Testis (tissue), 3 donors: ENCODE data around the gene TAP2. TPM values are rescaled to one million over a fixed set of nuclear protein-coding genes. Genes with fewer than 3 reads are reported as not detected.

ENCODE experiments used
- DNase-seq: peaks from one replicate; pipeline ENCODE4 v3.0.0-alpha.2; 2019
- H3K27ac ChIP-seq, 2 donors: fragments of 200-600 bp; sonication (generic); one replicate each; pipeline ENCODE4 v1.5.1; 2019
- H3K27me3 ChIP-seq: fragments of 200-600 bp; sonication (generic); one replicate; pipeline ENCODE4 v1.5.1; 2019
- H3K36me3 ChIP-seq: fragments of 200-600 bp; sonication (generic); one replicate; pipeline ENCODE4 v1.5.1; 2017; ENCODE audit warnings: low read depth; ENCODE audit errors: missing control alignments
- H3K4me1 ChIP-seq: fragments of 200-600 bp; sonication (generic); one replicate; pipeline ENCODE4 v1.5.1; 2019
- H3K4me3 ChIP-seq, 2 donors: fragments of 200-600 bp; sonication (generic); one replicate each; pipeline ENCODE4 v1.5.1; 2017 to 2019
- H3K9me3 ChIP-seq: fragments of 200-600 bp; sonication (generic); one replicate; pipeline ENCODE4 v1.5.1; 2017
- CTCF ChIP-seq, 3 experiments: fragments of 450-650 bp in 2 of 3; fragments of 200-600 bp in 1 of 3; sonication (generic) in 1 of 3; IDR thresholded peaks; one replicate each; pipeline ENCODE4 v1.5.1; 2016 to 2019; ENCODE audit warnings: antibody characterized with exemption in 3 of 3, mild to moderate bottlenecking in 2 of 3, moderate library complexity in 1 of 3
- POLR2A ChIP-seq: fragments of 450-650 bp; IDR thresholded peaks from one replicate; pipeline ENCODE4 v1.6.1; 2017; ENCODE audit warnings: antibody characterized with exemption, mild to moderate bottlenecking, moderate library complexity
- WGBS, 2 donors: methylation state at CpG; one replicate each; pipeline ENCODE4 v1.1.5; 2018; 5-methylcytosine and 5-hydroxymethylcytosine counted together
- intact Hi-C: fragments of 100-400 bp; cut with DNase I; formaldehyde crosslinking; loops from one replicate; pipeline ENCODE4 v1.15.1; 2023; ENCODE audit warnings: low total_unique reads
- polyA plus RNA-seq: library from polyadenylated mRNA; stranded (reverse); fragments of 350-450 nt; fragmentation: Illumina TruSeq; extraction: RNeasy Lipid Tissue Mini Kit (QIAGEN cat#74804); gene quantifications from one replicate; pipeline ENCODE4 v1.2.3, GENCODE V29; 2014; ENCODE audit warnings: low read depth, low replicate concordance; ENCODE audit not compliant: insufficient read depth
- total RNA-seq, 2 donors: library from RNA; depleted of rRNA; stranded (reverse); fragments of >200 nt; gene quantifications; one replicate each; pipeline ENCODE4 v1.2.3, GENCODE V29; 2016

TAP2 gene
- total and polyA plus RNA-seq, 3 donors from 2014 or later: 6.3 to 10.2 (median 9.1) TPM

- 63 to 70% methylated on average over 2 to 3 of the region's 3 CpGs for WGBS, 2 donors
- no peak for DNase-seq
- intact Hi-C loops: no loop called here
Observed at GRCh38 chr6:32819729-32820128, 18.8 kb downstream of the TAP2 start.

DNA sequence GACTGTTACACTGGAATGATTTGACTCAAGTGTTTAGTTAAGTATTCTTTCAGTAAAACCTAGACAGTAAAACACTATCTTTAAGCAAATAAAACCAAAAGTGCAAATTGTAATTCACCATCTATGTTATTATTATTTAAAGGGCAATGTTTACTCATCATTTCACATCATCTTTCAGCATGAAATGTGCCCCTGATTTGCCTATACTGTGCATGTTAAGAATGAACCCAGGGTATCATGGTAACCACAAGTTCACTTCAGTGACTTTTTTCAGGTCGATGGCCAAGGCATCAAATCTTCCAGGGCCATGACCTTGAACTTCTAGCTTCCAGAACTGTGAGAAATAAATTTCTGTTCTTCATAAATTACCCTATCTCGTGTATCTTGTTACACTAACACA is 19.7 kb downstream of the TAP2 start:
- Histone ChIP-seq H3K4me3 (no peak overlapping the region), H3K27ac (no peak overlapping the region), H3K9me3 (no peaks in the 10 kb centered on the region), H3K4me1 (peaks cover 7% of the 10 kb centered on the region), H3K27me3 (no peaks in the 10 kb centered on the region), H3K36me3 (no peaks in the 10 kb centered on the region)
- 42 to 44% methylated on average over 2 of the region's 2 CpGs for WGBS, 2 donors
- intact Hi-C loops: no loop called here
- no peak for DNase-seq
- TF ChIP-seq POLR2A (no peak), CTCF (IDR thresholded peaks at IDR 0.05) (no peak)

More at GRCh38 chr6:32819729-32820128, 18.8 kb downstream of the TAP2 start:
- no peaks in the 10 kb centered on the region for H3K36me3 ChIP-seq
- no peaks in the 10 kb centered on the region for H3K9me3 ChIP-seq
- peaks cover 7% of the 10 kb centered on the region for H3K4me1 ChIP-seq
- H3K27me3 ChIP-seq: no peaks in the 10 kb centered on the region
- TF ChIP-seq POLR2A (no peak), CTCF (IDR thresholded peaks at IDR 0.05) (no peak)
- no peak overlapping the region for H3K27ac ChIP-seq
- no peak overlapping the region for H3K4me3 ChIP-seq

DNA sequence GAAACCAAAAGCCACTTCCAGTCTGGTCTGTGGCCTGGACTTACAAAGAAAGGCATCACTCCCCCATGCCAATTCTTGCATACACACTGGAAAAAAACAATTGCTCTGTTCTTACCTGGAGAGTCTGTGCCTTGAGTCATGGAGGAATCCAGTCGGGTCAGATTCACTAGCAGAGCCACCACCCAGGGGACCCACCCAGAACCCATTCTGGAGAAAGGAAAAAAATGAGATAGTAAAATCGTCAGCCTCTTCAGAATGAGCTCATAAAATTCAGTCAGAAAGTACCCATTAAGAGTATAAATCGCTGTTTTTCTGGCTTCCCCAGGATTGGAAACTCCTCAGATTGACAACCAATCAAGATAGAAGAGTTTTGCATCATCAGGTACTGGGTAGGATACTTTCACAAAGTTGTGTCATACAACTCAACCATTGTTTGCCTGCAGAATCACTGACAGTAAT is 21.8 kb downstream of the TAP2 start, which contains the start of gene HLA-DOB:
HLA-DOB (minus strand) TSS at position 257 of the 459 bp plus-strand sequence; CDS start at position 206, 51 bp downstream.
- 54 to 67% methylated on average over 3 of the region's 3 CpGs for WGBS, 2 donors
- no peak for DNase-seq
- intact Hi-C loops: no loop called here

DNA sequence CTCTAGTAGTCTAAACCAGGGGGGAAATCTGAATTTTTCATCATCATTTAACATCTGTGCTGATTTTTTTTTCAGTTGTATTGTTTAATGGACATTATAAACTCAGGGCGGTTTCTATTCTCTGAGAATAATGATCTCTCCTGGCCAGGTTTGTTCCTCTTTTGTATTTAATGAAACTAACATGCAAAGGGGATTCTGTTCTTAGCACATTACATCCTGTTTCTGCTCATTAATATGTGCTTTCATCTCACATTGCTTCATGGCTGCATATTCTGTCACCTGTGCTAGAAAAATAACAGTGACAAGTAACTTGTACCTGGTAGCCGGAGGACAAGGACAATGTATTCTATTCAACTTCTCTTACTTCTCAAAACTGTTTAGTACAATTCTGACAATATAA is 22.5 kb downstream of the TAP2 start:
- DNase-seq: no peak
- no peak overlapping the region for H3K4me3 ChIP-seq
- intact Hi-C loops: no loop called here
- no peaks in the 10 kb centered on the region for H3K27me3 ChIP-seq
- H3K9me3 ChIP-seq: no peaks in the 10 kb centered on the region
- H3K4me1 ChIP-seq: peaks cover 7% of the 10 kb centered on the region
- H3K36me3 ChIP-seq: no peaks in the 10 kb centered on the region
- WGBS, 2 donors: 79 to 83% methylated on average over 2 of the region's 2 CpGs
- H3K27ac ChIP-seq: no peak overlapping the region
- TF ChIP-seq POLR2A: no peak
- TF ChIP-seq CTCF (IDR thresholded peaks at IDR 0.05): no peak

More for the DNA sequence above, 21.8 kb downstream of the TAP2 start, which contains the start of gene HLA-DOB:
- TF ChIP-seq CTCF (IDR thresholded peaks at IDR 0.05) (no peak), POLR2A (no peak)
- H3K27me3 ChIP-seq: no peaks in the 10 kb centered on the region
- H3K9me3 ChIP-seq: no peaks in the 10 kb centered on the region
- H3K4me3 ChIP-seq: no peak within 1 kb of the TSS
- H3K4me1 ChIP-seq: peaks cover 7% of the 10 kb centered on the region
- H3K27ac ChIP-seq: no peak within 1 kb of the TSS
- H3K36me3 ChIP-seq: no peaks in the 10 kb centered on the region

GRCh38 chr6:32815115-32815514 is 23.4 kb downstream of the TAP2 start:
- no peak for TF ChIP-seq POLR2A
- no peak for TF ChIP-seq CTCF (IDR thresholded peaks at IDR 0.05)
- Histone ChIP-seq H3K27me3 (no peaks in the 10 kb centered on the region), H3K9me3 (no peaks in the 10 kb centered on the region), H3K36me3 (no peaks in the 10 kb centered on the region), H3K4me1 (peaks cover 7% of the 10 kb centered on the region), H3K27ac (no peak overlapping the region), H3K4me3 (no peak overlapping the region)
- intact Hi-C loops: no loop called here
- WGBS, 2 donors: 75 to 83% methylated on average over 5 of the region's 5 CpGs
- no peak for DNase-seq
